GM21367 (cell line): Measurements from ENCODE around the gene TMEM41B.
"Not testable (repeated sequence)": the region's sequence is repeated elsewhere in the genome, so short reads cannot be mapped to it uniquely, and the experiment has no call there.

Experiments used
- ATAC-seq: cut with Tn5 transposase; IDR thresholded peaks from one replicate; pipeline ENCODE4 v1.9.1; 2021; ENCODE audit not compliant: unreplicated experiment

The TMEM41B gene

GRCh38 chr11:9260838-9261146 lies 53.6 kb downstream of the TMEM41B start:
- ATAC-seq, result not testable (repeated sequence)

GRCh38 chr11:9259981-9260837 lies 54.2 kb downstream of the TMEM41B start:
- ATAC-seq, result no peak

GRCh38 chr11:9258279-9258678 lies 56.1 kb downstream of the TMEM41B start:
- ATAC-seq, result not testable (repeated sequence)

GRCh38 chr11:9254416-9254815 lies 60.0 kb downstream of the TMEM41B start:
- no peak for ATAC-seq

- ATAC-seq, result no peak
These were observed 61.3 kb downstream of the TMEM41B start for GRCh38 chr11:9253086-9253485.

GRCh38 chr11:9251311-9251710 lies 63.1 kb downstream of the TMEM41B start:
- no peak for ATAC-seq

GRCh38 chr11:9250139-9250582 lies 64.2 kb downstream of the TMEM41B start:
- ATAC-seq, result peak; percentile 73

- ATAC-seq, result no peak
These were observed 65.1 kb downstream of the TMEM41B start for GRCh38 chr11:9249252-9249651.

- ATAC-seq, result no peak
These were observed 66.5 kb downstream of the TMEM41B start for GRCh38 chr11:9247863-9248262.

- ATAC-seq, result not testable (repeated sequence)
These were observed 78.2 kb downstream of the TMEM41B start for GRCh38 chr11:9236242-9236641.

GRCh38 chr11:9232482-9232881 lies 81.9 kb downstream of the TMEM41B start:
- no peak for ATAC-seq

GRCh38 chr11:9231848-9232177 lies 82.6 kb downstream of the TMEM41B start:
- peak; percentile 65 for ATAC-seq
